GM12878 (cell line): ENCODE data around the gene CACNA1I. TPM values are rescaled to one million over a fixed set of nuclear protein-coding genes. Genes with fewer than 3 reads are reported as not detected.

Source experiments
- ATAC-seq: fragments of 200-7000 bp; cut with Tn5 transposase; 3 replicates; pipeline ENCODE4 v1.9.1; 2020; ENCODE audit warnings: mild to moderate bottlenecking, moderate library complexity
- BruUV-seq: library from RNA; stranded (reverse); fragments of 400-500 nt; replicated peaks from 2 replicates; lab custom pipeline; 2021; lab: Mats Ljungman, UMichigan
- CTCF ChIA-PET: fragments of 300-600 bp; sonication (Branson Sonifier 250); formaldehyde crosslinking; extraction: SDS; loops from one replicate; lab custom pipeline; 2021; ENCODE audit warnings: inconsistent platforms; lab: Yijun Ruan, JAX
- POLR2A ChIA-PET: fragments of 350-600 bp; formaldehyde crosslinking; extraction: SDS; loops from one replicate; lab custom pipeline; 2021; ENCODE audit warnings: inconsistent platforms; lab: Charles Lee
- RAD21 ChIA-PET: fragments of 300-600 bp; sonication (Branson Sonifier 250); formaldehyde crosslinking; loops from one replicate; lab custom pipeline; 2023; ENCODE audit warnings: antibody characterized with exemption; ENCODE audit not compliant: unreplicated experiment; lab: Charles Lee
- SMC1A ChIA-PET: fragments of 300-600 bp; sonication (Branson Sonifier 250); formaldehyde crosslinking; loops from one replicate; lab custom pipeline; 2023; ENCODE audit not compliant: unreplicated experiment, uncharacterized antibody; lab: Charles Lee
- DNase-seq: peaks from one replicate; pipeline ENCODE4 v3.0.0-alpha.2; 2011; ENCODE audit warnings: low read depth, low spot score
- FAIRE-seq: peaks from 3 replicates; lab custom pipeline; 2011; peaks lifted over from hg19 to GRCh38; lab: Jason Lieb, UNC
- H2AFZ ChIP-seq: 2 replicates; pipeline ENCODE4 v1.6.0; 2011; ENCODE audit warnings: low read depth, low read length, control low read depth; ENCODE audit not compliant: control insufficient read depth
- H3K27ac ChIP-seq: 2 replicates; pipeline ENCODE4 v1.5.1; 2011; ENCODE audit warnings: control low read depth; ENCODE audit not compliant: control insufficient read depth, insufficient read depth
- H3K27me3 ChIP-seq, 2 experiments: replicated peaks in 1 of 2; 2 replicates each; pipeline versions ENCODE4 v1.6.0 to v1.6.1; 2011; ENCODE audit warnings: low read length in 1 of 2; ENCODE audit not compliant: control insufficient read depth in 2 of 2, insufficient read depth in 2 of 2
- H3K36me3 ChIP-seq, 2 experiments: 2 replicates each; pipeline ENCODE4 v1.5.1; 2011; ENCODE audit warnings: low read length in 1 of 2; ENCODE audit not compliant: control insufficient read depth in 2 of 2, insufficient read depth in 2 of 2
- H3K4me1 ChIP-seq: 2 replicates; pipeline ENCODE4 v1.6.1; 2011; ENCODE audit warnings: mild to moderate bottlenecking, low read length, moderate library complexity, mixed read lengths; ENCODE audit not compliant: control insufficient read depth, insufficient read depth
- H3K4me2 ChIP-seq: 2 replicates; pipeline ENCODE4 v1.6.0; 2011; ENCODE audit warnings: control low read depth; ENCODE audit not compliant: control insufficient read depth, insufficient read depth
- H3K4me3 ChIP-seq: fragments of 200-600 bp; sonication (generic); 2 replicates; pipeline ENCODE4 v1.5.1; 2016
- H3K79me2 ChIP-seq: 2 replicates; pipeline ENCODE4 v1.6.0; 2011; ENCODE audit warnings: low read length; ENCODE audit not compliant: control insufficient read depth, insufficient read depth
- H3K9ac ChIP-seq: 2 replicates; pipeline ENCODE4 v1.8.0; 2011; ENCODE audit warnings: low read length, control low read depth, mixed read lengths; ENCODE audit not compliant: control insufficient read depth, insufficient read depth
- H3K9me3 ChIP-seq: replicated peaks from 3 replicates; pipeline ENCODE4 v1.5.1; 2011; ENCODE audit warnings: mild to moderate bottlenecking, low read length; ENCODE audit not compliant: control insufficient read depth, insufficient read depth
- H4K20me1 ChIP-seq: 2 replicates; pipeline ENCODE4 v1.6.0; 2011; ENCODE audit not compliant: control insufficient read depth, insufficient read depth
- BCLAF1 ChIP-seq: fragments of 450-650 bp; IDR thresholded peaks from 2 replicates; pipeline ENCODE4 v1.6.1; 2017; ENCODE audit warnings: antibody characterized with exemption, mild to moderate bottlenecking, moderate library complexity
- BMI1 ChIP-seq: fragments of 450-650 bp; IDR thresholded peaks from 2 replicates; pipeline ENCODE4 v1.6.1; 2016; ENCODE audit warnings: mild to moderate bottlenecking, moderate library complexity, borderline replicate concordance
- CEBPB ChIP-seq, 2 experiments: fragments of 150-350 bp in 1 of 2; IDR thresholded peaks; 2 replicates each; pipeline ENCODE4 v1.6.1; 2012 to 2014; ENCODE audit warnings: low read depth in 2 of 2, low read length in 2 of 2, borderline replicate concordance in 1 of 2, inconsistent platforms in 1 of 2
- CHD4 ChIP-seq: fragments of 200-600 bp; sonication (generic); IDR thresholded peaks from 2 replicates; pipeline ENCODE4 v1.6.1; 2016; ENCODE audit warnings: mild to moderate bottlenecking
- E4F1 ChIP-seq: fragments of 450-650 bp; IDR thresholded peaks from 2 replicates; pipeline ENCODE4 v1.6.1; 2018; ENCODE audit warnings: borderline replicate concordance, mild to moderate bottlenecking; ENCODE audit not compliant: partially characterized antibody
- EED ChIP-seq: sonication (generic); IDR thresholded peaks from 2 replicates; pipeline ENCODE4 v1.6.1; 2016; ENCODE audit warnings: antibody characterized with exemption, low read depth
- FOS ChIP-seq: IDR thresholded peaks from 3 replicates; pipeline ENCODE4 v1.6.1; 2011; ENCODE audit warnings: borderline replicate concordance; ENCODE audit not compliant: insufficient read length; ENCODE audit errors: extremely low read depth
- FOXM1 ChIP-seq: IDR thresholded peaks from 2 replicates; pipeline ENCODE4 v1.6.1; 2012; ENCODE audit warnings: low read depth, mild to moderate bottlenecking, inconsistent platforms, low read length, moderate library complexity
- HDAC2 ChIP-seq: fragments of 200-600 bp; sonication (generic); IDR thresholded peaks from 2 replicates; pipeline ENCODE4 v1.6.1; 2017
- LARP7 ChIP-seq: fragments of 450-650 bp; IDR thresholded peaks from 2 replicates; pipeline ENCODE4 v1.6.1; 2017; ENCODE audit warnings: mild to moderate bottlenecking
- NFYA ChIP-seq: IDR thresholded peaks from 2 replicates; pipeline ENCODE4 v1.6.1; 2011; ENCODE audit warnings: low read depth, mild to moderate bottlenecking, low read length, improper control_type of control experiment, borderline replicate concordance
- POLR2A ChIP-seq: IDR thresholded peaks from 2 replicates; pipeline ENCODE4 v1.6.1; 2011; ENCODE audit warnings: low read depth, mild to moderate bottlenecking, low read length
- RFX5 ChIP-seq: IDR thresholded peaks from 2 replicates; pipeline ENCODE4 v1.6.1; 2011; ENCODE audit warnings: low read depth, low read length, improper control_type of control experiment
- ZNF217 ChIP-seq: fragments of 450-650 bp; IDR thresholded peaks from 2 replicates; pipeline ENCODE4 v1.6.1; 2017; ENCODE audit warnings: antibody characterized with exemption, mild to moderate bottlenecking
- ZNF274 ChIP-seq: IDR thresholded peaks from one replicate; pipeline ENCODE4 v1.8.0; 2011; ENCODE audit not compliant: insufficient read length, insufficient read depth
- WGBS: methylation state at CpG from one replicate; pipeline ENCODE4 v1.1.6; 2016; ENCODE audit warnings: low lambda C conversion rate; ENCODE audit not compliant: insufficient replicate concordance, insufficient coverage; ENCODE audit errors: missing lambda C conversion rate; 5-methylcytosine and 5-hydroxymethylcytosine counted together
- in situ Hi-C: fragments of 300-500 bp; cut with MboI; formaldehyde crosslinking; loops from 9 replicates; pipeline ENCODE4 v1.14.3; 2018; ENCODE audit warnings: mixed read lengths
- intact Hi-C: fragments of 100-400 bp; cut with micrococcal nuclease; formaldehyde crosslinking; loops from one replicate; pipeline ENCODE4 v1.14.2; 2022; ENCODE audit not compliant: unreplicated experiment
- polyA plus RNA-seq, 11 experiments: library from polyadenylated mRNA; depleted of rRNA in 4 of 11; unstranded in 6 of 11; stranded (reverse) in 5 of 11; fragments of >200 nt; fragmentation: Nextera tagmentation in 4 of 11; fragmentation: Illumina TruSeq in 1 of 11; extraction: Ambion mirVana in 4 of 11; extraction: Trizol in 1 of 11; gene quantifications; 1 replicate in 1 of 11; 2 replicates in 10 of 11; pipeline versions ENCODE4 v1.2.1 to v1.2.3, GENCODE V29; 2011 to 2016; ENCODE audit warnings: inconsistent platforms in 2 of 11, missing spikeins in 2 of 11, low read depth in 1 of 11
- total RNA-seq, 4 experiments: library from RNA; depleted of rRNA in 3 of 4; stranded (reverse); fragments of >200 nt in 3 of 4; fragmentation: Illumina TruSeq in 1 of 4; extraction: Trizol in 1 of 4; gene quantifications; 2 replicates each; pipeline versions ENCODE4 v1.2.1 to v1.2.3, GENCODE V29; 2013 to 2021
- TF ChIP-seq, protein P1 (sequence below): fragments of 450-650 bp; formaldehyde crosslinking; IDR thresholded peaks from 2 replicates; pipeline ENCODE4 v1.4.0; 2020; ENCODE audit warnings: mild to moderate bottlenecking, moderate library complexity

CACNA1I gene
- total and polyA plus RNA-seq, 10 of the 15 experiments (the other 5 are each of a cell fraction or from before 2014, with no cell fraction given): 0.01 to 0.03 TPM; not detected in 8

GRCh38 chr22:39713799-39714290, 143.3 kb downstream of the CACNA1I start (continued):
- TF ChIP-seq BCLAF1 (no peak), FOS (no peak), POLR2A (no peak), FOXM1 (no peak), ZNF217 (no peak), EED (no peak), LARP7 (no peak), CEBPB (IDR thresholded peaks at IDR 0.05; ENCODE audit: borderline replicate concordance in 1 of 2, low read depth in 2 of 2, low read length in 2 of 2) (no peak), RFX5 (no peak)

DNA sequence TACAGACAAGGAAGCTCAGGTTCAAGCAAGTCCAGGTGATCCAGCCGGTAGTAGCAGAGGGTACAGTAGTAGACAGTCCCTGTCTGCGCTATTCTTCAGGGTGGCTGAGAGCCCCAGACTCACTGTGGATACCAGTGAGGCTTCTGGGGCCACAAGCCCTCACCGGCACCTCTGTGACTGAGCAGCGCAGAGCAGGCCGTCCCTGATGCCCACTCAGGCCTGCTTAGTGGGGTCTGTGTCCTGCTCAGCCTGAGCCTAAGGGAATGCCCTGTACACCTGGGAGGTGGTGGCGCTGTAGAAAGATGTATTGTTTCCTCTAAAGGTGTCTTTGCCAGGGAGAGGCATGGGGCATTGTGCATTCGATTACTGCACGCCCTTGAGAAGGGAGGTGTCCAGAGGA, 143.8 kb downstream of the CACNA1I start:
- SMC1A ChIA-PET: no interaction called here
- in situ Hi-C loops: no loop called here
- intact Hi-C loops: no loop called here
- POLR2A ChIA-PET: no interaction called here
- no peaks in the 10 kb centered on the region for H3K79me2 ChIP-seq
- H3K4me2 ChIP-seq: no peak overlapping the region
- DNase-seq (no peak), ATAC-seq (no peak; the same call in 2 of the 3 replicates), FAIRE-seq (no peak)
- no peaks in the 10 kb centered on the region for H4K20me1 ChIP-seq
- H3K27ac ChIP-seq: no peak overlapping the region
- H3K36me3 ChIP-seq: no peaks in the 10 kb centered on the region
- 58% methylated on average over 8 of the region's 8 CpGs for WGBS
- no peaks in the 10 kb centered on the region for H3K4me1 ChIP-seq
- RAD21 ChIA-PET: no interaction called here
- no TSS peak for BruUV-seq
- H3K4me3 ChIP-seq: no peak overlapping the region
- CTCF ChIA-PET: no interaction called here
- H3K27me3 ChIP-seq: peaks cover 0 to 6% of the 10 kb centered on the region in 2 experiments; a peak in 1 of 4 replicates
- no peaks in the 10 kb centered on the region for H3K9me3 ChIP-seq
- no peak overlapping the region for H2AFZ ChIP-seq
- no peak overlapping the region for H3K9ac ChIP-seq
- no peak for TF ChIP-seq BMI1
- TF ChIP-seq, protein P1, sequence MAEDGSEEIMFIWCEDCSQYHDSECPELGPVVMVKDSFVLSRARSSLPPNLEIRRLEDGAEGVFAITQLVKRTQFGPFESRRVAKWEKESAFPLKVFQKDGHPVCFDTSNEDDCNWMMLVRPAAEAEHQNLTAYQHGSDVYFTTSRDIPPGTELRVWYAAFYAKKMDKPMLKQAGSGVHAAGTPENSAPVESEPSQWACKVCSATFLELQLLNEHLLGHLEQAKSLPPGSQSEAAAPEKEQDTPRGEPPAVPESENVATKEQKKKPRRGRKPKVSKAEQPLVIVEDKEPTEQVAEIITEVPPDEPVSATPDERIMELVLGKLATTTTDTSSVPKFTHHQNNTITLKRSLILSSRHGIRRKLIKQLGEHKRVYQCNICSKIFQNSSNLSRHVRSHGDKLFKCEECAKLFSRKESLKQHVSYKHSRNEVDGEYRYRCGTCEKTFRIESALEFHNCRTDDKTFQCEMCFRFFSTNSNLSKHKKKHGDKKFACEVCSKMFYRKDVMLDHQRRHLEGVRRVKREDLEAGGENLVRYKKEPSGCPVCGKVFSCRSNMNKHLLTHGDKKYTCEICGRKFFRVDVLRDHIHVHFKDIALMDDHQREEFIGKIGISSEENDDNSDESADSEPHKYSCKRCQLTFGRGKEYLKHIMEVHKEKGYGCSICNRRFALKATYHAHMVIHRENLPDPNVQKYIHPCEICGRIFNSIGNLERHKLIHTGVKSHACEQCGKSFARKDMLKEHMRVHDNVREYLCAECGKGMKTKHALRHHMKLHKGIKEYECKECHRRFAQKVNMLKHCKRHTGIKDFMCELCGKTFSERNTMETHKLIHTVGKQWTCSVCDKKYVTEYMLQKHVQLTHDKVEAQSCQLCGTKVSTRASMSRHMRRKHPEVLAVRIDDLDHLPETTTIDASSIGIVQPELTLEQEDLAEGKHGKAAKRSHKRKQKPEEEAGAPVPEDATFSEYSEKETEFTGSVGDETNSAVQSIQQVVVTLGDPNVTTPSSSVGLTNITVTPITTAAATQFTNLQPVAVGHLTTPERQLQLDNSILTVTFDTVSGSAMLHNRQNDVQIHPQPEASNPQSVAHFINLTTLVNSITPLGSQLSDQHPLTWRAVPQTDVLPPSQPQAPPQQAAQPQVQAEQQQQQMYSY (CRISPR knock-in tag): no peak
- no peak for TF ChIP-seq NFYA
- no peak for TF ChIP-seq HDAC2
- TF ChIP-seq ZNF274: no peak
- no peak for TF ChIP-seq CHD4
- TF ChIP-seq E4F1: no peak
